ENCODE data around the gene KCNK3. TPM values are rescaled to one million over a fixed set of nuclear protein-coding genes. Genes with fewer than 3 reads are reported as not detected.

Gene KCNK3
- polyA plus RNA-seq, 1 donor (not counting 4 experiments of a cell fraction or from before 2014, with no cell fraction given), result not detected

DNA sequence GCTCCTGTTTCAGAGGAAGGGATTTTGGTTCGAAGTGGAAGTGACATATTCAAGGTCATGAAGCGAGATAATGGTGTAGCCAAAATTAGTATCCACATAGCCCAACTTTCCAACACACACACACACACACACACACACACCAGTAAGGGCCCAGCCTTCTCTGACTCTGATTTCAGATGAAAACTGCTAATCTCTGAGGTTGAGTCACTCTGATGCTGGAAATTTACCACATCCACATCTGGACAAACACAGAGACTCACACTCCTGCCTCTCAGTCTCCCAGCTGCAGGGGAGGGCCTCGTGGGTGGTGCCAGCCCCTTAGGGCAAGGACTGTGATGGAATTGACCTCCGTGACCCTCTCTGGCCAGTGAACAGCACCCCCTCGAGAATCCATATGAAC is 42.6 kb downstream of the KCNK3 start:
- no peak overlapping the region for H3K4me3 ChIP-seq (ENCODE audit: control insufficient read depth in 2 of 3, extremely low read depth in 1 of 3, insufficient read depth in 2 of 3, low read depth in 1 of 3, low read length in 3 of 3)
- H3K4me2 ChIP-seq (ENCODE audit: control insufficient read depth, extremely low read depth, insufficient read depth, low read depth, low read length), result no peak overlapping the region
- TF ChIP-seq EZH2 (IDR thresholded peaks at IDR 0.05; ENCODE audit: low read length), result no peak
- TF ChIP-seq, protein P1, sequence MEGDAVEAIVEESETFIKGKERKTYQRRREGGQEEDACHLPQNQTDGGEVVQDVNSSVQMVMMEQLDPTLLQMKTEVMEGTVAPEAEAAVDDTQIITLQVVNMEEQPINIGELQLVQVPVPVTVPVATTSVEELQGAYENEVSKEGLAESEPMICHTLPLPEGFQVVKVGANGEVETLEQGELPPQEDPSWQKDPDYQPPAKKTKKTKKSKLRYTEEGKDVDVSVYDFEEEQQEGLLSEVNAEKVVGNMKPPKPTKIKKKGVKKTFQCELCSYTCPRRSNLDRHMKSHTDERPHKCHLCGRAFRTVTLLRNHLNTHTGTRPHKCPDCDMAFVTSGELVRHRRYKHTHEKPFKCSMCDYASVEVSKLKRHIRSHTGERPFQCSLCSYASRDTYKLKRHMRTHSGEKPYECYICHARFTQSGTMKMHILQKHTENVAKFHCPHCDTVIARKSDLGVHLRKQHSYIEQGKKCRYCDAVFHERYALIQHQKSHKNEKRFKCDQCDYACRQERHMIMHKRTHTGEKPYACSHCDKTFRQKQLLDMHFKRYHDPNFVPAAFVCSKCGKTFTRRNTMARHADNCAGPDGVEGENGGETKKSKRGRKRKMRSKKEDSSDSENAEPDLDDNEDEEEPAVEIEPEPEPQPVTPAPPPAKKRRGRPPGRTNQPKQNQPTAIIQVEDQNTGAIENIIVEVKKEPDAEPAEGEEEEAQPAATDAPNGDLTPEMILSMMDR (optimal IDR thresholded peaks at IDR 0.05 in 1 of 3, IDR thresholded peaks at IDR 0.05 in 1 of 3, conservative IDR thresholded peaks at IDR 0.05 in 1 of 3; ENCODE audit: extremely low read depth in 1 of 3, insufficient read depth in 2 of 3, low read length in 3 of 3), result no peak
- no peaks in the 10 kb centered on the region for H3K9me1 ChIP-seq (ENCODE audit: control insufficient read depth, extremely low read depth, insufficient read depth, low read length)
- FAIRE-seq, result no peak
- dilution Hi-C loops (cut with MboI; ENCODE audit: extremely low pct_ligation_motif_present, low sequenced_read_pairs), result no loop called here
- H3K9ac ChIP-seq (ENCODE audit: control insufficient read depth, extremely low read depth, insufficient read depth, low read length), result no peak overlapping the region
- H3K27ac ChIP-seq (ENCODE audit: control insufficient read depth, insufficient read depth, low read length), result no peak overlapping the region
- no peak for DNase-seq (ENCODE audit: low read depth, low spot score)
- H3K79me2 ChIP-seq (ENCODE audit: control insufficient read depth, insufficient read depth, low read length), result no peaks in the 10 kb centered on the region
- no peaks in the 10 kb centered on the region for H3K9me3 ChIP-seq (ENCODE audit: control insufficient read depth, low read depth, low read length)
- no peaks in the 10 kb centered on the region for H4K20me1 ChIP-seq (ENCODE audit: control insufficient read depth, extremely low read depth, insufficient read depth, low read length)
- H3K36me3 ChIP-seq (ENCODE audit: control insufficient read depth in 2 of 2, extremely low read depth in 1 of 2, insufficient read depth in 2 of 2, low read length in 2 of 2), result no peaks in the 10 kb centered on the region
- no peaks in the 10 kb centered on the region for H3K4me1 ChIP-seq (ENCODE audit: control insufficient read depth, extremely low read depth, insufficient read depth, low read length)
- no peaks in the 10 kb centered on the region for H3K27me3 ChIP-seq (ENCODE audit: control insufficient read depth, extremely low read depth, insufficient read depth, low read length)
- H2AFZ ChIP-seq (ENCODE audit: control insufficient read depth, low read length), result no peak overlapping the region

DNA sequence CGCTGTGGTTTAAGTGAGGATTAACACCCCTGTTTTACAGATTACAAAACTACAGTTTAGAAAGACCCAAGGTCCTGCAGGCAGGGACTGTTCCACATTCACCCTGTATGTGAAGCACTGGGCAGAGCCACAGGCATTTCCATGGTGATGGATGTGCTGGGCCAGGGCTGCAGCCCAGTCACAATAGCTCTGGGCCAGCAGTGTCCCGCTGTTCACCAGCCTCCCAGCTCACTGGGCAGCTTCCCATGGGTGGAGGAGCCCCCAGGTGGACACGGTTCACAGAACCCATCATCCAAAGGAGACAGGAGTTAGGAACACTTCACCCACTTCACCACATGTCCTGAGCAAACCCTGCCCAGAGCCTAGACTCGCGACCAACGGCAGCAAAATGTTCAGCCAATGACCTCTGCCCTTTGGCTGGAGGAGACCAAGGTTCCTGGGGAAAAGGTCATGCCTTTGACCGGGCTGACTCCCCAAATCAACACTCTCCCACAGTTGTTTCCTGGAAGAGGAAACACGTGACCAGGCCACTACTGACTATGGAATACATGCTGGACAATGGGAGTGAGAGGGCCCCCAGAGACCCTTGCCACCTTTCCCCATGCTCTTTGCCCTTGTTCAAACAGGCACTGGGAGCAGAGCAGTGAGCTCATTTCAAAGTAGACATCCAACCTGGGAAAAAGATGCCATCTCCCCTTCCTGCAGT is 43.5 kb downstream of the KCNK3 start:
- H3K9me1 ChIP-seq (ENCODE audit: control insufficient read depth, extremely low read depth, insufficient read depth, low read length), result no peaks in the 10 kb centered on the region
- TF ChIP-seq, protein P1 (optimal IDR thresholded peaks at IDR 0.05 in 1 of 3, IDR thresholded peaks at IDR 0.05 in 1 of 3, conservative IDR thresholded peaks at IDR 0.05 in 1 of 3; ENCODE audit: extremely low read depth in 1 of 3, insufficient read depth in 2 of 3, low read length in 3 of 3), result no peak
- no peak for TF ChIP-seq EZH2 (IDR thresholded peaks at IDR 0.05; ENCODE audit: low read length)
- H3K36me3 ChIP-seq (ENCODE audit: control insufficient read depth in 2 of 2, extremely low read depth in 1 of 2, insufficient read depth in 2 of 2, low read length in 2 of 2), result no peaks in the 10 kb centered on the region
- no peaks in the 10 kb centered on the region for H3K4me1 ChIP-seq (ENCODE audit: control insufficient read depth, extremely low read depth, insufficient read depth, low read length)
- no peaks in the 10 kb centered on the region for H4K20me1 ChIP-seq (ENCODE audit: control insufficient read depth, extremely low read depth, insufficient read depth, low read length)
- H3K9me3 ChIP-seq (ENCODE audit: control insufficient read depth, low read depth, low read length), result no peaks in the 10 kb centered on the region
- no peak overlapping the region for H3K4me2 ChIP-seq (ENCODE audit: control insufficient read depth, extremely low read depth, insufficient read depth, low read depth, low read length)
- no peak overlapping the region for H3K4me3 ChIP-seq (ENCODE audit: control insufficient read depth in 2 of 3, extremely low read depth in 1 of 3, insufficient read depth in 2 of 3, low read depth in 1 of 3, low read length in 3 of 3)
- H2AFZ ChIP-seq (ENCODE audit: control insufficient read depth, low read length), result no peak overlapping the region
- dilution Hi-C loops (cut with MboI; ENCODE audit: extremely low pct_ligation_motif_present, low sequenced_read_pairs), result no loop called here
- DNase-seq (ENCODE audit: low read depth, low spot score), result no peak
- H3K9ac ChIP-seq (ENCODE audit: control insufficient read depth, extremely low read depth, insufficient read depth, low read length), result no peak overlapping the region
- FAIRE-seq, result no peak
- H3K27me3 ChIP-seq (ENCODE audit: control insufficient read depth, extremely low read depth, insufficient read depth, low read length), result no peaks in the 10 kb centered on the region
- no peaks in the 10 kb centered on the region for H3K79me2 ChIP-seq (ENCODE audit: control insufficient read depth, insufficient read depth, low read length)
- H3K27ac ChIP-seq (ENCODE audit: control insufficient read depth, insufficient read depth, low read length), result no peak overlapping the region
